ENCODE results near the gene EPHB3. TPM values are rescaled to one million over a fixed set of nuclear protein-coding genes. Genes with fewer than 3 reads are reported as not detected.
"Not testable (repeated sequence)": the region's sequence is repeated elsewhere in the genome, so short reads cannot be mapped to it uniquely, and the experiment has no call there.

Gene EPHB3
- polyA plus RNA-seq, 12 donors: 23.8 to 49.1 (median 35.9) TPM; not detected in 1

- no peak for DNase-seq
These were observed 35.4 kb downstream of the EPHB3 start for GRCh38 chr3:184596886-184597575.

GRCh38 chr3:184597829-184598573 is 36.4 kb downstream of the EPHB3 start:
- no peak for DNase-seq

GRCh38 chr3:184598574-184598927 is 37.0 kb downstream of the EPHB3 start:
- no peak for DNase-seq

GRCh38 chr3:184599143-184599542 is 37.6 kb downstream of the EPHB3 start:
- DNase-seq: no peak

GRCh38 chr3:184600685-184601377 is 39.2 kb downstream of the EPHB3 start:
- DNase-seq: no peak

GRCh38 chr3:184601576-184602371 is 40.2 kb downstream of the EPHB3 start:
- DNase-seq: no peak

- DNase-seq: no peak
These were observed 41.0 kb downstream of the EPHB3 start for GRCh38 chr3:184602372-184603150.

GRCh38 chr3:184603151-184604030 is 41.8 kb downstream of the EPHB3 start:
- no peak for DNase-seq

GRCh38 chr3:184604039-184604601 is 42.5 kb downstream of the EPHB3 start:
- no peak for DNase-seq

GRCh38 chr3:184604615-184605290 is 43.2 kb downstream of the EPHB3 start:
- no peak for DNase-seq

- no peak for DNase-seq
These were observed 46.6 kb downstream of the EPHB3 start for GRCh38 chr3:184608209-184608608.

- no peak for DNase-seq
These were observed 48.1 kb downstream of the EPHB3 start for GRCh38 chr3:184609476-184610244.

- DNase-seq: no peak
These were observed 48.8 kb downstream of the EPHB3 start for GRCh38 chr3:184610245-184610871.

- peak; percentile 87 for DNase-seq
These were observed 50.2 kb downstream of the EPHB3 start for GRCh38 chr3:184611607-184612281.

- no peak for DNase-seq
These were observed 53.8 kb downstream of the EPHB3 start for GRCh38 chr3:184615396-184615795.

GRCh38 chr3:184616436-184616835 is 54.9 kb downstream of the EPHB3 start:
- DNase-seq: no peak

GRCh38 chr3:184617306-184617705 is 55.7 kb downstream of the EPHB3 start:
- not testable (repeated sequence) for DNase-seq
